A673 (cell line): ENCODE measurements around the gene PDCD11. TPM values are rescaled to one million over a fixed set of nuclear protein-coding genes. Genes with fewer than 3 reads are reported as not detected.

Experiments
- BruUV-seq: library from RNA; stranded (reverse); fragments of 400-500 nt; replicated peaks from 2 replicates; lab custom pipeline; 2021; lab: Mats Ljungman, UMichigan
- CTCF ChIA-PET: fragments of 300-600 bp; sonication (Branson Sonifier 250); formaldehyde crosslinking; loops from one replicate; lab custom pipeline; 2022; ENCODE audit warnings: antibody characterized with exemption; lab: Charles Lee
- POLR2A ChIA-PET: fragments of 300-600 bp; sonication (Branson Sonifier 250); formaldehyde crosslinking; loops from one replicate; lab custom pipeline; 2022; ENCODE audit warnings: antibody characterized with exemption; ENCODE audit not compliant: low non-redundant PET; lab: Charles Lee
- DNase-seq: peaks from one replicate; pipeline ENCODE4 v3.0.0-alpha.2; 2015; ENCODE audit warnings: low spot score
- H3K27ac ChIP-seq: fragments of 200-600 bp; sonication (generic); 2 replicates; pipeline ENCODE4 v1.5.1; 2016; ENCODE audit warnings: mixed run types, low read depth, mild to moderate bottlenecking, mixed read lengths, antibody characterized with exemption, low read length; ENCODE audit not compliant: poor library complexity, severe bottlenecking
- H3K27me3 ChIP-seq: fragments of 200-600 bp; sonication (generic); replicated peaks from 2 replicates; pipeline ENCODE4 v1.6.1; 2017; ENCODE audit warnings: mixed run types, low read depth, mild to moderate bottlenecking, mixed read lengths, antibody characterized with exemption, low read length; ENCODE audit not compliant: insufficient read depth, poor library complexity
- H3K36me3 ChIP-seq: fragments of 200-600 bp; sonication (generic); 2 replicates; pipeline ENCODE4 v1.6.1; 2016; ENCODE audit warnings: mixed run types, mild to moderate bottlenecking, mixed read lengths, antibody characterized with exemption, low read length; ENCODE audit not compliant: insufficient read depth, poor library complexity, severe bottlenecking
- H3K4me1 ChIP-seq: fragments of 200-600 bp; sonication (generic); 2 replicates; pipeline ENCODE4 v1.6.1; 2017; ENCODE audit warnings: mixed run types, mild to moderate bottlenecking, mixed read lengths, antibody characterized with exemption, low read length; ENCODE audit not compliant: insufficient read depth, poor library complexity, severe bottlenecking
- H3K4me3 ChIP-seq: fragments of 200-600 bp; sonication (generic); 2 replicates; pipeline ENCODE4 v1.5.1; 2016; ENCODE audit warnings: low read depth, mixed run types, mild to moderate bottlenecking, mixed read lengths, low read length; ENCODE audit not compliant: poor library complexity, severe bottlenecking
- H3K9me3 ChIP-seq: fragments of 200-600 bp; sonication (generic); 2 replicates; pipeline ENCODE4 v1.6.1; 2016; ENCODE audit warnings: mixed run types, low read depth, mild to moderate bottlenecking, mixed read lengths, antibody characterized with exemption, low read length; ENCODE audit not compliant: poor library complexity, severe bottlenecking
- CTCF ChIP-seq: fragments of 300-800, 200-600 bp; sonication (generic); conservative IDR thresholded peaks from 2 replicates; pipeline ENCODE4 v1.5.1; 2017; ENCODE audit warnings: low read depth, mild to moderate bottlenecking, antibody characterized with exemption, low read length, moderate library complexity, mixed read lengths
- EZH2 ChIP-seq: fragments of 200-600 bp; sonication (generic); IDR thresholded peaks from 2 replicates; pipeline ENCODE4 v1.6.1; 2017; ENCODE audit warnings: borderline replicate concordance, low read depth, mild to moderate bottlenecking, mixed read lengths, antibody characterized with exemption, low read length; ENCODE audit not compliant: poor library complexity, severe bottlenecking
- intact Hi-C: fragments of 100-400 bp; cut with micrococcal nuclease; formaldehyde crosslinking; loops from one replicate; pipeline ENCODE4 v1.10.0; 2022; ENCODE audit not compliant: unreplicated experiment
- total RNA-seq: library from RNA; stranded (reverse); gene quantifications from 2 replicates; pipeline ENCODE4 v1.2.3, GENCODE V29; 2021

PDCD11 gene
- total RNA-seq, 1 experiment from 2014 or later, result 78.1 TPM

GRCh38 chr10:103450201-103450695, 53.8 kb downstream of the PDCD11 start:
- BruUV-seq, result no TSS peak
- Histone ChIP-seq H3K9me3 (no peaks in the 10 kb centered on the region), H3K4me3 (peak overlapping the region; percentile 58), H3K27ac (peak overlapping the region; percentile 38), H3K36me3 (peaks cover 33% of the 10 kb centered on the region), H3K27me3 (no peaks in the 10 kb centered on the region), H3K4me1 (peaks cover 5% of the 10 kb centered on the region)
- ChIA-PET POLR2A (no interaction called here), CTCF (no interaction called here)
- no peak for DNase-seq
- TF ChIP-seq CTCF (no peak), EZH2 (no peak)
- intact Hi-C loops, result no loop called here

GRCh38 chr10:103451091-103451813, 54.8 kb downstream of the PDCD11 start:
- Histone ChIP-seq H3K9me3 (no peaks in the 10 kb centered on the region), H3K27ac (peak overlapping the region; percentile 38), H3K36me3 (peaks cover 23% of the 10 kb centered on the region), H3K4me3 (peak overlapping the region; percentile 58), H3K4me1 (peaks cover 5% of the 10 kb centered on the region), H3K27me3 (no peaks in the 10 kb centered on the region)
- ChIA-PET POLR2A (no interaction called here), CTCF (no interaction called here)
- intact Hi-C loops, result no loop called here
- TF ChIP-seq EZH2 (no peak), CTCF (no peak)
- peak; percentile 46 for DNase-seq
- no TSS peak for BruUV-seq

- Histone ChIP-seq H3K36me3 (peaks cover 16% of the 10 kb centered on the region), H3K27me3 (no peaks in the 10 kb centered on the region), H3K27ac (peak within 1 kb of the TSS; percentile 69), H3K4me3 (peak within 1 kb of the TSS; percentile 58), H3K4me1 (peaks cover 5% of the 10 kb centered on the region), H3K9me3 (no peaks in the 10 kb centered on the region)
- POLR2A ChIA-PET, result no interaction called here
- CTCF ChIA-PET, result no interaction called here
- intact Hi-C loops, result no loop called here
- TF ChIP-seq CTCF (no peak), EZH2 (no peak)
- no TSS peak for BruUV-seq
- DNase-seq, result peak; percentile 83
Measured at GRCh38 chr10:103451831-103452505, 55.5 kb downstream of the PDCD11 start, which contains the start of gene CALHM2. TSS of gene CALHM2 (minus strand) at chr10:103452370. CDS start at chr10:103449941, 2,429 bp downstream.
